Gastrocnemius medialis (tissue), 4 donors: ENCODE results near the gene ATXN10.

Source experiments
- CTCF ChIP-seq, 5 experiments: fragments of 450-650 bp in 3 of 5; fragments of 200-600 bp in 2 of 5; sonication (generic) in 2 of 5; IDR thresholded peaks in 4 of 5; conservative IDR thresholded peaks in 1 of 5; 1 replicate in 4 of 5; 2 replicates in 1 of 5; pipeline ENCODE4 v1.5.1; 2016 to 2019; ENCODE audit warnings: antibody characterized with exemption in 5 of 5, mild to moderate bottlenecking in 3 of 5, moderate library complexity in 3 of 5
- POLR2A ChIP-seq, 2 donors: fragments of 450-650 bp; IDR thresholded peaks; one replicate each; pipeline ENCODE4 v1.6.1; 2017; ENCODE audit warnings: antibody characterized with exemption in 2 of 2, mild to moderate bottlenecking in 2 of 2, moderate library complexity in 2 of 2

GRCh38 chr22:45788522-45788921 lies 116.9 kb downstream of the ATXN10 start:
- no peak for TF ChIP-seq CTCF (IDR thresholded peaks at IDR 0.05 in 4 of 5, conservative IDR thresholded peaks at IDR 0.05 in 1 of 5)
- TF ChIP-seq POLR2A (IDR thresholded peaks at IDR 0.05): no peak
